BLaER1 (cell line): ENCODE data around the gene C5orf15.
A peak's percentile ranks its signal among the peaks of the same experiment; 100 is the strongest.

ENCODE experiments used
- H3K27ac ChIP-seq: shearing (Covaris generic); formaldehyde crosslinking; 2 replicates; pipeline ENCODE4 v1.8.1; 2022
- H3K27me3 ChIP-seq: shearing (Covaris generic); formaldehyde crosslinking; 2 replicates; pipeline ENCODE4 v1.8.1; 2022
- H3K36me3 ChIP-seq: shearing (Covaris generic); formaldehyde crosslinking; 2 replicates; pipeline ENCODE4 v1.8.1; 2022
- H3K4me1 ChIP-seq: shearing (Covaris generic); formaldehyde crosslinking; 2 replicates; pipeline ENCODE4 v1.8.1; 2022
- H3K4me2 ChIP-seq: shearing (Covaris generic); formaldehyde crosslinking; 2 replicates; pipeline ENCODE4 v1.8.1; 2022
- H3K4me3 ChIP-seq: shearing (Covaris generic); formaldehyde crosslinking; 2 replicates; pipeline ENCODE4 v1.8.1; 2022
- H3K9ac ChIP-seq: shearing (Covaris generic); formaldehyde crosslinking; 2 replicates; pipeline ENCODE4 v1.8.1; 2022
- H3K9me3 ChIP-seq: shearing (Covaris generic); formaldehyde crosslinking; 2 replicates; pipeline ENCODE4 v1.8.1; 2022
- H4K20me1 ChIP-seq: shearing (Covaris generic); formaldehyde crosslinking; 2 replicates; pipeline ENCODE4 v1.8.1; 2022
- Cebpa-rat ChIP-seq: shearing (Covaris generic); IDR thresholded peaks from 2 replicates; pipeline ENCODE4 v1.8.1; 2022

C5orf15 gene

GRCh38 chr5:133933670-133934295 is 34.6 kb downstream of the C5orf15 start:
- Histone ChIP-seq H3K27ac (peak overlapping the region; percentile 91), H3K27me3 (no peaks in the 10 kb centered on the region), H3K9me3 (no peaks in the 10 kb centered on the region; the same call in 1 of the 2 replicates), H3K9ac (peak overlapping the region; percentile 68), H3K36me3 (no peaks in the 10 kb centered on the region), H4K20me1 (no peaks in the 10 kb centered on the region), H3K4me1 (peaks cover 100% of the 10 kb centered on the region), H3K4me2 (peak overlapping the region; percentile 95), H3K4me3 (peak overlapping the region; percentile 55)
- TF ChIP-seq Cebpa-rat = no peak

- no peaks in the 10 kb centered on the region for H4K20me1 ChIP-seq
- H3K27ac ChIP-seq = peak overlapping the region; percentile 91
- H3K9ac ChIP-seq = peak overlapping the region; percentile 68
- peaks cover 100% of the 10 kb centered on the region for H3K4me1 ChIP-seq
- no peaks in the 10 kb centered on the region; the same call in 1 of the 2 replicates for H3K9me3 ChIP-seq
- H3K36me3 ChIP-seq = no peaks in the 10 kb centered on the region
- peak overlapping the region; percentile 55 for H3K4me3 ChIP-seq
- peak overlapping the region; percentile 95 for H3K4me2 ChIP-seq
- no peaks in the 10 kb centered on the region for H3K27me3 ChIP-seq
- no peak for TF ChIP-seq Cebpa-rat
These were observed 35.3 kb downstream of the C5orf15 start for GRCh38 chr5:133933169-133933509.

DNA sequence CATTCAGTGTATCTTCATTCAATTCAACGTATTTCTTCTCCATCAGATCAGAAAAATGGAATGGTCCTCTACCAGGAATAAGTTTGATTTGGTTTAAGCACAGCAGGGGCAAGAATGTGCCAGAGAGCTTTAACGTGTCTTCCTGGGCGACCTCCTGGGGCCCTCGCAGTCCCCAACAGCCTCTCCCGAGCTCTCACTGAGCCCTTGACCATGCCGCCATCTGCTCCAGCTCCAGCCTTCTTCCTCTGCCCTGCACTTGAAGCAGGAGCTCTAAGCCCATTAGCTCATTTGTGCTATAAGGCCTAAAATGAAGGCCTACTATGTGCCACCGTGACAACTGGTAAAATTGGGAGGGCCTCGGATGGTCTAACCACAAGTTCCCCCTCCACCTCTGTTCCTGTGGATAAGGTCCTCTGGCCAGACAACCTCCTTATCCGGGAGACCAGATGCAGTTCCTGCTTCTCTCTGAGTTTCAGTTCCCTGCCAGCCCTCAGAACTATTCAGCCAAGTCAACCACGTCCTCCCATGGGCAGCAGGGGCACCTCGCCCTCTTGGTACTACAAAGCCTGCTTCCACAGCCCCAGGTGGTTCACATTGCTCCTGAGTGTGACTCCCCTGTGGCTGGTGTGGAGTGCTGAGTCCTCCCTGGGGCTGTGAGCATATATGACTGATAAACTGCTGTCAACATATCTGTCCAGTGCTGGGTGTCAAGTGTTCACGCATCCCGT is 35.8 kb downstream of the C5orf15 start:
- H3K27ac ChIP-seq = peak overlapping the region; percentile 91
- peak overlapping the region; percentile 95 for H3K4me2 ChIP-seq
- H3K27me3 ChIP-seq = no peaks in the 10 kb centered on the region
- no peaks in the 10 kb centered on the region for H4K20me1 ChIP-seq
- H3K4me1 ChIP-seq = peaks cover 100% of the 10 kb centered on the region
- H3K4me3 ChIP-seq = no peak overlapping the region; the same call in 1 of the 2 replicates
- TF ChIP-seq Cebpa-rat = no peak
- H3K36me3 ChIP-seq = no peaks in the 10 kb centered on the region
- no peaks in the 10 kb centered on the region; the same call in 1 of the 2 replicates for H3K9me3 ChIP-seq
- H3K9ac ChIP-seq = peak overlapping the region; percentile 68; the same call in 1 of the 2 replicates

DNA sequence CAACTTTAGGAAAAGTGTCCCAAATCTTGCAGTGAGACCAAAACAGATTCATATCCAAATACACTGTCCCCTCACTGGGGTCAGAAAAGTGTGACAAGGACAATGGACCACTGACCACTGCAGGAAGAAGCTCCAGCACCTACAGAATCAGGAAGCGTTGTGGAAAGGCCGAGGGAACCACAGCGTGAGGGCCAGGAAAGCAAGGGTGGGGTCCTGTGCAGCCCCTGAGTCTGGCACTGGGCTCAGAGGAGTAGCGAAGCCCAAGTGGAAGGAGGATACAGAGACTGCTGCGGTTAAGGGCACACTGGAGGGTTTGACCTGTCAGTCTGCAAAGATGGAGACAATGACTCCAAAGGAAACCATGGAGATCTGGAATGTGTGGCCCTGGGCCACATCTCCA is 36.9 kb downstream of the C5orf15 start:
- H3K27me3 ChIP-seq = no peaks in the 10 kb centered on the region
- no peak overlapping the region for H3K27ac ChIP-seq
- H3K4me3 ChIP-seq = no peak overlapping the region
- H4K20me1 ChIP-seq = no peaks in the 10 kb centered on the region
- TF ChIP-seq Cebpa-rat = no peak
- H3K9me3 ChIP-seq = no peaks in the 10 kb centered on the region; the same call in 1 of the 2 replicates
- no peaks in the 10 kb centered on the region for H3K36me3 ChIP-seq
- peak overlapping the region; percentile 95 for H3K4me2 ChIP-seq
- peaks cover 100% of the 10 kb centered on the region for H3K4me1 ChIP-seq
- no peak overlapping the region for H3K9ac ChIP-seq

GRCh38 chr5:133930813-133931090 is 37.7 kb downstream of the C5orf15 start:
- Histone ChIP-seq H4K20me1 (no peaks in the 10 kb centered on the region), H3K27ac (no peak overlapping the region), H3K9me3 (no peaks in the 10 kb centered on the region), H3K9ac (no peak overlapping the region), H3K27me3 (no peaks in the 10 kb centered on the region), H3K4me1 (peaks cover 100% of the 10 kb centered on the region), H3K4me3 (no peak overlapping the region), H3K36me3 (no peaks in the 10 kb centered on the region), H3K4me2 (peak overlapping the region; percentile 95)
- no peak for TF ChIP-seq Cebpa-rat

- Histone ChIP-seq H3K27me3 (no peaks in the 10 kb centered on the region), H3K4me2 (peak overlapping the region; percentile 95), H3K9ac (no peak overlapping the region; the same call in 1 of the 2 replicates), H3K4me3 (no peak overlapping the region), H4K20me1 (no peaks in the 10 kb centered on the region), H3K27ac (peak overlapping the region; percentile 54; the same call in 1 of the 2 replicates), H3K36me3 (no peaks in the 10 kb centered on the region), H3K9me3 (no peaks in the 10 kb centered on the region), H3K4me1 (peaks cover 97% of the 10 kb centered on the region)
- no peak for TF ChIP-seq Cebpa-rat
These were observed 38.2 kb downstream of the C5orf15 start for GRCh38 chr5:133930061-133930812.

DNA sequence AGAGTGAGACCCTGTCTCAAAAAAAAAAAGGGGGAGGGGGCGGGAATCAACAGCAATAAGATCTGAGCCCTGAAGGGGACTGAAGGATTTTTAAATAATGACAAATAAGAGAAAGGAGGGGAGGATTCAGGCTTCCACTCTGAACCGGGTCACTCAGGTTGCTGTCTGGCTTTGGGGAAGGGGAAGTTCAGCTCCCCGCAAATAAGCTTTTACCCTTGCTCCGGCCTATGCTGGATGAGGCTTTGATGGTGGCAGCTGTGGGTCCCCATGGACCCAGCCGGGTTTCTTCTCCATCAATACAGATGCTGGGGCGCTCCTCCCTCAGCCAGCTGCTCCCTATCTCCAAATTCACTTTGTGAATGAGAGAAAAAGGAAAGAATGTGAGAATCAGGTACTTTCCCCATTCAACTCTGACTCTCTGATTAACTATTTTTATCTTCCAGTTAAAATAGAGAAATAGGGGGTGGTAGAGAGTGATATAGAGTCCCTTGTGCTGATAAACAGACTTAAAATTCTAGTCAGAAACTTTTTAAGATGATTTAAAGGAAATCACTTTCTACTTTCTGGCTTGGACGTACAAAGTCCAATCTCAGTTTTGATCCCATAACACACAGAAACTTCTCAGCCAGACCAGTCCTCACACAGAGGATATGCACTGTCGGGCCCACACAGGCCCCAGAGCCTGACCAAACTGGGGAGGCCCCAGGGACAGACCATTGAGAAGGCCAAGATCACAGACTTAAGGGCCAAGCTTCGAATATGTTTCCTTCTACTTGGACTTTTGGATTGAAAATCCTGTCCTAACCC is 39.6 kb downstream of the C5orf15 start:
- Histone ChIP-seq H4K20me1 (no peaks in the 10 kb centered on the region), H3K9me3 (no peaks in the 10 kb centered on the region), H3K4me1 (peaks cover 97% of the 10 kb centered on the region), H3K4me3 (no peak overlapping the region), H3K36me3 (no peaks in the 10 kb centered on the region), H3K4me2 (peak overlapping the region; percentile 95), H3K27me3 (no peaks in the 10 kb centered on the region), H3K27ac (peak overlapping the region; percentile 23), H3K9ac (no peak overlapping the region)
- no peak for TF ChIP-seq Cebpa-rat

DNA sequence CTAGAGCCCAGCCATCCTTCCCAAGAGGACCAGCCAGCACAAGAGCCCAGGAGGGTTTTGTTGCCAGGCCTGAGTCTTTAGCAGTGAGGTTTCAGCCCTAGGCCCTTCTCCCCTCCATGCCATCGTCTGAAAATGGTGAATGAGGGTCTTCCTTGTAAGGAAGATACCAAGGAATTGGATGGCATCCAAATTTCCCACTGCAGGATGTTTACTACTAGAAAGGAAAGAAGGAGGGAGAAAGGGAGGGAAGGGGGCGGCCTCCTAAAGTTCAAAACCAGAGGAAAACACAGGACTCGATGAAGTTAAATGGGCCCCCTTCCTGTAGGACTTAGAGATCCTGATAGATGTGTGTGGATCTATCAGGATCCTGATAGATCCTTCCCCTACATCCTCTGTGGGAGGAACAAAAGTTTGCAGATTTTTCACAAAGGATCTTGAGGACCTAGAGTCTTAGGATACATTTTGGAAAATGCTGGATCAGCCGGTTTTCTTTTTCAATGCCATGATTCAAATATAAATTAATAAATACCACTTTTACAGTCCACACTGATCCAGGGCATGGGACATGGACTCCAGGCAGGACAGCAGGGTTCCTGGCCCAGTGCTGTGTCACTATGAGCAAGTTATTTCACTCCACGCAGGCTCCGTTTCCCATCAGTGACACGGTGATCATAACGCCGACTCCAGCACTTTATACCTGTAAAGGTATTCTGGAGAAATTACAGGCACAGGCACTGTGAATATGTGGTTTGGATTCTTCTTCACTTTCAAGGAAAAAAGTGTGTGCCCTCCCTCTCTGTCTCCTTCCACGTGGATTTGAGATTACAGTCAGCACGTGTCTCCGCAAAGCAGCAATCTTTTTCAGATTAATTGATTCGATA is 40.9 kb downstream of the C5orf15 start:
- 0 out of 2 replicates have a peak overlapping the region, but pooled peaks have one; percentile 32 for H3K27ac ChIP-seq
- H3K4me2 ChIP-seq = peak overlapping the region; percentile 95
- H3K4me1 ChIP-seq = peaks cover 87% of the 10 kb centered on the region
- no peaks in the 10 kb centered on the region for H3K27me3 ChIP-seq
- no peak for TF ChIP-seq Cebpa-rat
- H3K9me3 ChIP-seq = no peaks in the 10 kb centered on the region
- H3K9ac ChIP-seq = no peak overlapping the region
- no peaks in the 10 kb centered on the region for H3K36me3 ChIP-seq
- H3K4me3 ChIP-seq = no peak overlapping the region
- no peaks in the 10 kb centered on the region for H4K20me1 ChIP-seq
